GM18868 (cell line): ENCODE measurements around the gene VAV2.

Experiments used
- ATAC-seq: cut with Tn5 transposase; IDR thresholded peaks from one replicate; pipeline ENCODE4 v1.9.1; 2021; ENCODE audit warnings: mild to moderate bottlenecking, moderate library complexity; ENCODE audit not compliant: unreplicated experiment

VAV2 gene

GRCh38 chr9:133809335-133809734 is 182.8 kb downstream of the VAV2 start:
- ATAC-seq: no peak

GRCh38 chr9:133807818-133808217 is 184.3 kb downstream of the VAV2 start:
- no peak for ATAC-seq

GRCh38 chr9:133807037-133807436 is 185.1 kb downstream of the VAV2 start:
- no peak for ATAC-seq

GRCh38 chr9:133806623-133807010 is 185.5 kb downstream of the VAV2 start:
- ATAC-seq: no peak

- no peak for ATAC-seq
Observed at GRCh38 chr9:133805876-133806622, 186.1 kb downstream of the VAV2 start.

GRCh38 chr9:133804199-133804598 is 187.9 kb downstream of the VAV2 start:
- no peak for ATAC-seq

GRCh38 chr9:133803745-133804144 is 188.4 kb downstream of the VAV2 start:
- no peak for ATAC-seq

- ATAC-seq: no peak
Observed at GRCh38 chr9:133803028-133803585, 189.0 kb downstream of the VAV2 start.

GRCh38 chr9:133801739-133802138 is 190.4 kb downstream of the VAV2 start:
- no peak for ATAC-seq

GRCh38 chr9:133800266-133800665 is 191.9 kb downstream of the VAV2 start:
- no peak for ATAC-seq

- no peak for ATAC-seq
Observed at GRCh38 chr9:133799716-133800115, 192.4 kb downstream of the VAV2 start.

GRCh38 chr9:133799106-133799505 is 193.0 kb downstream of the VAV2 start:
- no peak for ATAC-seq

- no peak for ATAC-seq
Observed at GRCh38 chr9:133798160-133798559, 194.0 kb downstream of the VAV2 start.

- no peak for ATAC-seq
Observed at GRCh38 chr9:133797406-133798105, 194.6 kb downstream of the VAV2 start.

GRCh38 chr9:133796562-133796961 is 195.6 kb downstream of the VAV2 start:
- ATAC-seq: no peak

GRCh38 chr9:133795049-133795448 is 197.1 kb downstream of the VAV2 start:
- ATAC-seq: no peak

- ATAC-seq: no peak
Observed at GRCh38 chr9:133794016-133794760, 197.9 kb downstream of the VAV2 start.

GRCh38 chr9:133793471-133793870 is 198.7 kb downstream of the VAV2 start:
- no peak for ATAC-seq

- ATAC-seq: peak; percentile 81
Observed at GRCh38 chr9:133792721-133793470, 199.2 kb downstream of the VAV2 start.

- no peak for ATAC-seq
Observed at GRCh38 chr9:133791735-133792649, 200.1 kb downstream of the VAV2 start.
